ENCODE results near the gene NPHP4. TPM values are rescaled to one million over a fixed set of nuclear protein-coding genes. Genes with fewer than 3 reads are reported as not detected.

Gene NPHP4
- total RNA-seq, 2 donors from 2014 or later = 5.1 to 7.3 TPM

GRCh38 chr1:5880630-5881405 is 111.4 kb downstream of the NPHP4 start:
- no peak for ATAC-seq
- no peak for DNase-seq
- intact Hi-C loops (cut with DNase I) = no loop called here

GRCh38 chr1:5879421-5879820 is 112.8 kb downstream of the NPHP4 start:
- intact Hi-C loops (cut with DNase I) = no loop called here
- ATAC-seq = no peak
- DNase-seq = no peak

GRCh38 chr1:5878971-5879370 is 113.3 kb downstream of the NPHP4 start:
- intact Hi-C loops (cut with DNase I) = no loop called here
- ATAC-seq (no peak), DNase-seq (no peak)

GRCh38 chr1:5877683-5878530 is 114.3 kb downstream of the NPHP4 start:
- no peak for ATAC-seq
- intact Hi-C loops (cut with DNase I) = no loop called here
- no peak for DNase-seq

- intact Hi-C loops (cut with DNase I) = no loop called here
- DNase-seq (no peak), ATAC-seq (no peak)
Measured at GRCh38 chr1:5877001-5877400, 115.2 kb downstream of the NPHP4 start.

GRCh38 chr1:5876094-5876650 is 116.1 kb downstream of the NPHP4 start:
- ATAC-seq = no peak
- no peak for DNase-seq
- intact Hi-C loops (cut with DNase I) = no loop called here

GRCh38 chr1:5875345-5875910 is 116.8 kb downstream of the NPHP4 start:
- intact Hi-C loops (cut with DNase I) = no loop called here
- no peak for ATAC-seq
- no peak for DNase-seq

GRCh38 chr1:5874416-5875110 is 117.7 kb downstream of the NPHP4 start:
- DNase-seq (no peak), ATAC-seq (no peak)
- intact Hi-C loops (cut with DNase I) = no loop called here

- intact Hi-C loops (cut with DNase I) = no loop called here
- no peak for DNase-seq
- no peak for ATAC-seq
Measured at GRCh38 chr1:5873556-5873955, 118.7 kb downstream of the NPHP4 start.

GRCh38 chr1:5872886-5873285 is 119.3 kb downstream of the NPHP4 start:
- intact Hi-C loops (cut with DNase I) = no loop called here
- DNase-seq = no peak
- no peak for ATAC-seq

- ATAC-seq (no peak), DNase-seq (no peak)
- intact Hi-C loops (cut with DNase I) = no loop called here
Measured at GRCh38 chr1:5868931-5869500, 123.2 kb downstream of the NPHP4 start.

GRCh38 chr1:5865774-5866173 is 126.5 kb downstream of the NPHP4 start:
- intact Hi-C loops (cut with DNase I) = no loop called here
- ATAC-seq = no peak
- no peak for DNase-seq

- intact Hi-C loops (cut with DNase I) = no loop called here
- ATAC-seq = no peak
- DNase-seq = no peak
Measured at GRCh38 chr1:5865056-5865455, 127.2 kb downstream of the NPHP4 start.

- DNase-seq (no peak), ATAC-seq (no peak)
- intact Hi-C loops (cut with DNase I) = no loop called here
Measured at GRCh38 chr1:5864256-5864655, 128.0 kb downstream of the NPHP4 start.

GRCh38 chr1:5863238-5863637 is 129.0 kb downstream of the NPHP4 start:
- no peak for ATAC-seq
- intact Hi-C loops (cut with DNase I) = no loop called here
- DNase-seq = no peak

GRCh38 chr1:5861871-5862825 is 130.1 kb downstream of the NPHP4 start:
- ATAC-seq (no peak), DNase-seq (no peak)
- intact Hi-C loops (cut with DNase I) = no loop called here

GRCh38 chr1:5860277-5860676 is 131.9 kb downstream of the NPHP4 start:
- ATAC-seq (no peak), DNase-seq (no peak)
- intact Hi-C loops (cut with DNase I) = no loop called here

- DNase-seq = no peak
- intact Hi-C loops (cut with DNase I) = no loop called here
- no peak for ATAC-seq
Measured at GRCh38 chr1:5859766-5860165, 132.5 kb downstream of the NPHP4 start.
